GM21360 (cell line): ENCODE results near the gene PSMC3.

Experiments
- ATAC-seq: cut with Tn5 transposase; IDR thresholded peaks from one replicate; pipeline ENCODE4 v1.9.1; 2021; ENCODE audit warnings: mild to moderate bottlenecking, moderate library complexity; ENCODE audit not compliant: unreplicated experiment

The PSMC3 gene

DNA sequence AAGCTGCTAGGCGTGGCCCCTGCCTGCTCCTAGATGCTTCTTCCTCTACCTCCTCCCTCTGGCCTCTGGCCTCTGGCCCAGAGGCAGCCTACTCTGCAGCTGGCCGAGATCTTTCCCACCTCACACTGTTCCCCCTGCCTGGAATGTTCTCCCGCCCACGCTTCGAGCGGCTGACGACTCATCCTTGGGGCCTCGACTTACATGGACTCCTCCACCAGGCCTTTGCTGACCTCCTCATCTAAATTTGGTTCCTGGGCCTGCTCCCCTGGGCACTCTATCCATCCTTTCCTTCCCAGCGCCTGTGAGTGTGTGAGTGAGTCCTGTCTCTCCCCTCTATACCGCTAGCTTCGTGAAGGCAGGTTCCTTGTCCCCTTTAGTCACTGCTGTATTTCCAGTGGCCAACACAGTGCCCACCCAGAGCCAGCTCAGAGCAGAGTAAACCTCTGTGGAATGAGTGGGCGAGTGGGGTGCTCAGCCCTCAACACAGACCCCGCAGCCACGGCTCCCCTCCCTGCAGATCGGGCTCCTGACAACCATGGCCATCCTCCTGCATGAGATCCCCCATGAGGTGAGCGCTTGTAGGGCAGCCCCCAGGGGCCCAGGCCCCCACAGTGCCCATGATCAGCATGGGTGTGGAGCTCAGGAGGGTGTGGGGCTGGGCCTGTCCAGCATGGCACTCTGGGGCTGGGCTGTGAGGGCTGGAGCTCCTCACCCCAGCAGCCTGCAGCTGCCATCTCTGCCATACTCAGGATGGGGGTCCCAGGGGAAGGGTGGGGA lies 12.1 kb downstream of the PSMC3 start:
- no peak for ATAC-seq

DNA sequence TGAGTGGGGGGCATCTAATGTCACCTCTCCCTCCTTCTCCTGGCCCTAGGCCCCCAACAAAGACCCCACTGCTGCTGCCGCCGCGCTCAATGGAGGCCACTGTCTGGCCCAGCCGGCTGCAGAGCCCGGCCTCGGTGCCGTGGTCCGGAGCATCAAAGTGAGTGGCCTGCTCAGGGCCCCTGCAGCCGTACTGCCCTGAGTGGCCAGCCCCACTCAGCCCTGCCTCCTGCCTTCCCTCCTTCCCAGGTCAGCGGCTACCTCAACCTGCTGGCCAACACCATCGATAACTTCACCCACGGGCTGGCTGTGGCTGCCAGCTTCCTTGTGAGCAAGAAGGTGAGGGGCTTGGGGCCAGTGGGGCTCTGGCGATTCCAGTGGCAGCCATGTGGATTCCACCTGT lies 12.9 kb downstream of the PSMC3 start:
- ATAC-seq: no peak

DNA sequence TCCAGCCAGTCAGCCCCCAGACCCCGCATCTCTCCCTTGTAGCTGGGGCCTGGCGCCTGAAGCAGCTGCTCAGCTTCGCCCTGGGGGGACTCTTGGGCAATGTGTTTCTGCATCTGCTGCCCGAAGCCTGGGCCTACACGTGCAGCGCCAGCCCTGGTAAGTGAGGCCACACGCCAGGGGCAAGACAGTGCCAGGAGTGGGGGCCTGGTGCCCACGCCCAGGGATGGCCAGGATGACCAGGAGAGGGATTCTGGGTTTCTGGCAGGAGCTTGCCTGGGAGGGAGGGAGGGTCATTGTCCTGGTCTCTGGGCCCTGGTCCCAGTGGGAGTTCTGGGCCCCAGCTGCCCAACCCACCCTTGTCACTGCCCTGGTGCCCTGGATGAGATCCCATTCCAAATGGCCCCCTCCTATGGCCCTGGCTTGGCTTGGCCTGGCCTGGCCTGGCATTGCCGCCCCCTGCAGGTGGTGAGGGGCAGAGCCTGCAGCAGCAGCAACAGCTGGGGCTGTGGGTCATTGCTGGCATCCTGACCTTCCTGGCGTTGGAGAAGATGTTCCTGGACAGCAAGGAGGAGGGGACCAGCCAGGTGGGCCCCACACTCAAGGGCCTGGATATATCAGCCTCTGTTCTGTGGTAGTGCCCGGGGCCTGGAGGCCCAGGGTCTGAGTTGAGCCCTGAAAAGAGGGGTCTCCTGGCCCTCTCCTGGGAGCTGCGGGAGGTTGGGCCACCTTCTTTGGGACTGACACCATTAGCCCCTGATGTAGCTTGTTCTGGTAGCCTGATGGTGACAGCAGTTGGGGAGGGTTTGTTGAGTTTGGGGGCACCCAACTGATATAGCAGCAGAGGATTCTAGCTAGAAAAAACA lies 14.1 kb downstream of the PSMC3 start:
- ATAC-seq: no peak

DNA sequence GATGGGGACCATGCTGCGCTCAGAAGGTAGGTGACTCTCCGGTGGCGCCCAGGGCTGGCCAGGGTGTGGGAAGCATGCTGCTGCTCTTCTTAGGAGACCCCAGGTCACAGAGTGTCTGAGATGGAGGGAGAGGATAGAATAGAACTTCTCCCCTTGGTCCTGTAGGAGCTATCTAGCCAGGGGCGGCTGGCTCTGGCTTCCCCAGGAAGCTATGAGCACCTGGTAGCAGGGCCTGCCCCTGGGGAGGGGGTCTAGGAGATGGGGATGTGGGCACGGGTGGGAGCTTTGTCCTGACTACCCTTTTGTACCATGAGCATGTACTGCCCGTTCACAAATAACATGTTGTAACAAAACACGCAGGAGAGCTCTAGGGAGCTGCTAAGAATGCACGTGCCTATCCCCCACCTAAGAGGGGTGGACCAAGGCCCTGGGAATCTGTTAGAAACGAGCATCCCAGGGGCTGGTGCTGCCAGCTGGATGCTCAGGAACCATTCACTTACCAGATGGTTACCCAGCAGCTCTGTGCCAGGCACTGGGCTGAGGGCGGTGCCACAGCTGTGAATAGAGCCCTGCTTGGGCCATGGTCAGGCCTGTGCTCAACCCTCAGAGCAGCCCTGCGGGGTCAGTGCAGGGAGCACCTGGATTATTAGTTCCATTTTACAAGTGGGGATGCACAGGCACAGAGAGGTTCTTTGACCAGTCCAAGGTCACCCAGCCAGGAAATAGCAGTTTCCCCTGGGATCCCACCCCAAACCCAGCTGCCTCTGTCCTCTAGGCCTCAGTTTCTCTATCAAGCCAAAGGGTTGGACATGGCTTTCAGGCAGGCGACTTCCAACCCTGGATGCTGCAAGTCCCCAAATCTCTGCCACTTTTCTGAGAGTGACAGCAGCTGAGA lies 15.6 kb downstream of the PSMC3 start:
- ATAC-seq: no peak

DNA sequence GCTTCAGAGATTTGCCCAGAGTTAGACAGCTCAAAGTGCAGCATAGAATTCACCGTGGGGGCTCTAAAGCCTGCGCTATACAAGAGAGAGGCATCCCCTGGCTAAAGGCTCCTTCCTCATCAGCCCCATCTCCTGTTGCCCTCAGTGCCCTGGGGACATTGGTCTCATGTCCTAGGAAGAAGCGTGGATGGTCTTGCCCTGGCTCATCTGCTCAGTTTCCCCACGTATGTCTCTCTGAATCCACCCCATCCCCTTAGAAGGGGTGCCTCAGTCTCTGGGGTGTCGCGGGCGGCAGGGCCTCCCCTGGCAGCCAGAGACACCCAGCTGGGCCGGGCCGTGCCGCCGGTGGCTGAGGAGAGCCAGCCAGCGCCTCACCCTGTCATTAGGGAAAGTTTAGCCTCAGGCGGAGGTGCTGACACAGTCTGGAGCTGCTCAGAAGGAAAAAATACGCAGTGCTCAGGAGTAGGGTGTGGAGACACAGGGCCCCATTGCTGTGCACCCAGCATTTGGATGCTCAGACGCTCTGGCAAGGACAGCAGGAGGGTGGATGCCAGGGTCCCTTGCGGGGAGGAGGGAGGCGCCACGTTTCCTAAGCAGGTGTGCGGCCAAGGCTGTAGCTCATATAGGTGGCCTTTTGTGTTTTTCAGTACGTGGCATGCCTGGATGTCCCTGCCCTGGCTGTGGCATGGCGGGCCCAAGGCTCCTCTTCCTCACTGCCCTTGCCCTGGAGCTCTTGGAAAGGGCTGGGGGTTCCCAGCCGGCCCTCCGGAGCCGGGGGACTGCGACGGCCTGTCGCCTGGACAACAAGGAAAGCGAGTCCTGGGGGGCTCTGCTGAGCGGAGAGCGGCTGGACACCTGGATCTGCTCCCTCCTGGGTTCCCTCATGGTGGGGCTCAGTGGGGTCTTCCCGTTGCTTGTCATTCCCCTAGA lies 16.5 kb downstream of the PSMC3 start:
- no peak for ATAC-seq

DNA sequence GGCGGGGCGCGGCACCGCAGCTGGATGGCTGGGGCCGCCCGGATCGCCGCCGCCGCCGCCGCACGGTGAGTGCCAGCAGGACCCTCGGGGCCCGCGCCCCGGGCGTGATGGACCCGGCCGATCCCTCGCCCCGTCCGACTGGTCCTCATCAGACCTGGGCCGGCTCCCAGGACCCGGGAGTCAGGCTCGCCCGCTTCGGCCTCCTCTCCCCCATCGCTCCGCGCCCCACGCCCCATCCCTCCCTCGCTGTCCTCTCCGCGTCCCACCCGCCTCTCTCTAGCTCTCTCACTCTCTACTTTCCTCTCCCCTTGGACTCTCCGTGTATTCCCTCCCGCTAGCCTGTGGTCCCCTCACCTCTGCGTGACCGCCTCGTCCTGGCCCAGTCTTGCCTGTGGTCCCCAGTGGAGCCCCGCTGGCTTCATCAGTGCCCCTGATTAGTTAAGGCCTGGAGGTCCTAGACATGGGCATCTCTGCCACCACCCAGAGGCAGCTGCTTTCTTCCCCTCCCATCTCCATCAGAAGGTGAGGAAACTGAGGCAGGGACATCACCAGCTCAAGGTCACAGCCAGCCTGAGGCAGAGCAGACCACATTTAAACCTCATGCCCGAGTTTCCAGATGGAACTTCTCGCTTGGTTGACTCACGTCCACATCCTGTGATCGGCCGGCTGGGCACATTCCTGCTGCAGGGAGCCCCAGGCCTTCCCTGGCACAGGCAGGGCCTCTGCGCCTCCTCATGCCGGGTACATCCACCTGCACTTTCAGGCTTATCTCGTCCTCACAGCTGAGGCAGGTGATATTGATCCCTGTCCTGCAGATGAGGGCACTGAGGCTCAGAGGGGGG lies 17.4 kb downstream of the PSMC3 start:
- ATAC-seq: peak; percentile 13

DNA sequence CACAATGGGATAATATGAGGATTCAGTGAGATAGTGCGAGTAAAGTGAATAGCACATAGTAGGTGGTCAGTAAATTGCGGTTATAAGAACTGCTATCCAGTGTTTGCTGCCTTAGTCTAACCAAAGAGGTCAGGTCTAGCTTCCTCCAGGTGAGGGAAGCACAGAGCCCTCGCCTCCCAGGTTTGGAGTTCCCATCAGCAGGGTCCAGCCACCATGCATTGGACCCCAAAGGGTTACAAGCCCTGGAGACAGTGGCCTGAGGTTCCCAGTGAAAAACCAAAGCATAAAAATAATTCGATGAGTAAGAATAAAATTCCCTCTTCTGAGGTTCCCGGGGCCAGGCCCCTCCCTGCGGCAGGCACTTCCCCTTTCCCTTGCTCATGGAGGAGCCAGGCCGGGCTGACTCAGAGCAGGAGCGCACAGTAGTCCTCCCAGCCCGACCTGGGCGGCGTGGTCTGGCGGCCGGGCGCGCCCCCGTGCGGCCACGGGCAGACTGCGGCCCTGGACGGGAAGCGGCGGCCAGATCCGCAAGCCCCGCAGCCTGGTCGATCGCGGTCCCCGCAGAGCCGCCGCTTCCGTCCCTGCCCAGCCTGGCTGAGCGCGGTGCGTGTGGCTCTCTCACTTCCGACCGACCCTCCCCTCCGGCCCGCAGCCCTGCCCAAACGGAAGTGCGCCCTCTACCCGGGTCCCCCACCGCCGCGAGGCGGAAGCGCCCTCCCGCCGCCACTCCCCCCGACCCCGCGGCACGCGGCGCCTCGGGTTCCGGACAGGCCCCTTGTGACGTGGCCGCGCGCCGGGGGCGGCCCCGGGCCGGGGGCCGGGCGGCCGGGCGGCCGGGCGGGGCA lies 18.3 kb downstream of the PSMC3 start, which contains the start of gene SLC39A13:
TSS of gene SLC39A13 (plus strand) at position 845 of the 845 bp plus-strand sequence. CDS start 1,505 bp downstream, outside the sequence.
- ATAC-seq: peak; percentile 75

DNA sequence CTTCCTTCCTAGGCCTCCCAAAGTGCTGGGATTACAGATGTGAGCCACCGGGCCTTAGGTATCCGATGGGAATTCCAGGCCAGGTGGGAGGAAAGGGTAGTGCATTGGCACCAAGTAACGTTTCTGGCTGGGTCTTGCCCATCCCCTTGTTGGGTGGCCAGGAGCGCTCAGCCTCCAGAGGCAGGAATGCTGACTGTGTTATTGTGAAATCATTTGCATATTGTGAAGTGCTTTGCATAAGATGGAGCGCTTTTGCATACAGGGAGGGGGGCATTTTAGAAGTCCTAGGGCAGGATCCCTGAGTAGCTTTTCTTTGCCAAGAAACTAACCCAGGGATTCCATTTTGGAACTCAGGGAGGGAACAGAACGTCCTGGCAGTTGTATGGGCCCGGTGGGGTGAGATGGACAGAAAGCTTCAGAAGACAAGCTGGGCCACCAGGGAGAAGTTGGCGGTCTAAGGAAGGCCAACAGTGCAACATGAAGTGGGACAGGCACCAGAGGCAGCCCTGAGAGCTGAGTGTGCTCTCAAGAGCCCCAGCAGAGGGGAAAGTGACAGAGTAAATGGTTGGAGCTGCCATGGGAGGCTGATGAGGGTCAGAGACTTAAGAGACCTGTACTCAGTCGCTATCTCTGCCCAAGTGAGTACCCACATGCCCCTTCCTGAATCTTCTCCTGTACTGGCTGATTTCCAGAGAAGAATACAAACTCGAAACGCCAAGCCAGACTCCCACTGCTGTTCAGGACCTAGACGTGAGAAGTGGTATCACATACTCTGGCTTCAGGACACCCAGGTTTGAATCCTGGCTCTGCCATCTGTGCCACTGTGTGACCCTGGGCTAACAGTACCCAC lies 19.1 kb downstream of the PSMC3 start:
- no peak for ATAC-seq

DNA sequence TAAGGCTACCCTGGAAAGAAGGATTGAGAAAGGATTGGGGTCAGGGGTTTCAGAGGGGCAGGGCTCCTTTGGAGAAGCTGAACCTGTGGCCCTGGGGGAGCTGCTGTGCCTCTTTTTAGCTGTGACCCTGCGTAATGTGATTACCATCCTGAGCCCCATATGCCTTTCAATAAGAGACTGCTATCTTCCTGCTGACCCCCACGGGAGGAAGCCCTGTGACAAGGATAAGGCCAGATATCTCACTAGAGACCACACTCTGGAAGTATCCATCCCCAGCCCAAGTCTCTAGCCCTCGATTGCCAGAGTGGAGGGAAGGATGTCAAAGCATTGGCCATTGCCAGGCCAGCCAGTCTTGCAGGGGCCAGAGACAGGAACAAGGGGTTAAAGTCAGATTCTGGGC lies 22.7 kb downstream of the PSMC3 start:
- ATAC-seq: no peak

DNA sequence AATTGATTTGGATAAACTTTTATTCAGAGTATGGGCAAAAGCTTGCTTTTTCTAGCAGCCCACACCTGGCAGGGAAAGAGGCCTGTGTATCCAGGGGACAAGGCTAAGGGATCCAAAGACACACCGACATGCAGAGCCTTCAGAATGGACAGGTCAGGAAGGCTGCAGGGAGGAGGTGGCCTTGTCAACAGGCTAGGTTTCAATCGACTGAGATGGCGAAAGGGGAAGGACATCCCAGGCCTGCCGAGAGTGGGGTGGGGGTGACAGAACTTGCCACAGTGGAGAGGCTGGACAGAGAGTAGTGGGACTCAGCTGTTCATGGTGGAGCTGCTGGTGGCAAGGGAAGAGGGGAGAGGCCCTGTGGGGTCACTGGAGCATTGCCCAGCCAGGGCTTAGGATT lies 23.1 kb downstream of the PSMC3 start:
- ATAC-seq: no peak

DNA sequence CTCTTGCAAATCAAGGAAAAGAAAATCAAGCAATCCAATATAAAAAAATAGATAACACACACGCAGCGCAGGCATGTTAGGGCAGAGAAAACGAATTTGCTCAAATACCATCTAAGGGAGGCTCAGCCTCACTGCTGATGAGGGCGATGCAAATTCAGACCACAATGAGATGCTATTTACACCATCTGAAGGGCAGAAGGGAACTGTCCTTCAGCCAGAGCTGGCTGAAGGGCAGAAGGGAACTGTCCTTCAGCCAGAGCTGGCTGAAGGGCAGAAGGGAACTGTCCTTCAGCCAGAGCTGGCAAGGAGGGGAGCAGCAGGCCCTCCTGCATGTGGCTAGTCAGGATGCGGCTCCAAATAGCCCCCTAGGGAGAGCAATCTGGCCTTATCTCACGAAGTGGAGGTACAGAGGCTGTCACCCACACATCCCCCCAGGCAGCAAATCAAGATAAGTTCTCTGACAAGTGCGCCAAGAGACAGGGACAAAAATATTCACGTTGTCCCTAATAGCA lies 25.4 kb downstream of the PSMC3 start:
- ATAC-seq: peak; percentile 61

DNA sequence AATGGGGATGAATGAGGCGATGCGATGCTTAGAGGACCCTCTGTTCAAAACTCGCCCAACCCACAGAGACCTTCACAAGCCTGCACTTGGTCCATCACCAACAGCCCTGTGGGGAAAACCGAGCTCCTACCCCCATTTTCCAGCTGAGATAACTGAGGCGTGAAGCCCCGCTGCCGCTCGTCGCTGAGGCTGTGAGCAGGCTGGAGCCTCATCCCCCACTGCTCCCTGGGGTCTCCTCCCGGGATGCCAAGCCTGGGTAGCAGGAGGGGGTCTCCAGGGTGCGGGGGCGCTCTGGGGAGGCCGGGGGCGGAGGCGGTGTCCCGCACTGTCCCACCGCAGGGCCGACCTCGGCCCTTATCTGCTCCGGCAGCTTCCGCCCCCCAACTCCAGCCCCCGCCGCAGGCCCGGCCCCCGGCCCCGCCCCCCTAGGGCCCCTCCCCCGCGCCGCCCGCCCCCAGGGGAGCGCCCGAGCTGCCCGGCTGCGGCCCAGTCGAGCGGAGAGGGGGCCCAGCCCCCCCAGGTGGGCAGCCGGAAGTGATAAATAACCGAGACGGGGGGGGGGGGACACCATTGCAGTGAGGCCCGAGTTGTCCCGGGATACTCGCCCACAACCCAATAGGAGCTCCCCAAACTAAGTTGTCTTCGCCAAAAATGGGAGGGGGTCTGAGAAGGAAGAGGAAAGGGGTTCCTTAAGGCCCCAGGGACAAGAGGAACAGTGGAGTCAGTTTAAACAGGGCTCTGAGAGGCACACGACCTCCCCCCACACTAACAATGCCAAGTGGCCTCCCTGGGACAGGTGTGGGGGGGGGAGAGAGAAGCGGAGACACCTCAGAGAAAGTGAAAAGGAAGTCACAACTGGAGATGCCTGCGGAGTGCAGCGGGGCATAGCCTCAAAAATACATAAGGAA lies 26.1 kb downstream of the PSMC3 start:
- peak; percentile 41 for ATAC-seq

DNA sequence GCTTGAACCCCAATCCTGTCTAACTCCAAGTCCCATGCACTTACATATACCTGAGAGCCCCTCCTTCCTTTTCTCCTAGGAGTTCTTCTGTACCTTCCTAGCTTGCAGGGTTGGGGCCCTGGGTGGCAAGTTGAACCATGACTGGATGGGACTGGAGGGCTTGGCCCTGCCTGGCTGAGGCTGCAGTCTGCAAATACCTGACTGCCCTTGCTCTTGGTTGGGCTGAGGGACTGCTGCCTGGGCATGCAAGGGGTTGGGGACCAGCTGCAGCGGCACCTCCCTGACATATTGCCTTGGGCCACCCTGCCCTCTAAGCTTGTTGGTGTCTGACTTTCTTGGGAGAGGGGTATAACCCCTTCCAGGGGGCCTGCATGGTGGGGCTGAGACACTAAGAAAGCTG lies 27.7 kb downstream of the PSMC3 start:
- no peak for ATAC-seq

DNA sequence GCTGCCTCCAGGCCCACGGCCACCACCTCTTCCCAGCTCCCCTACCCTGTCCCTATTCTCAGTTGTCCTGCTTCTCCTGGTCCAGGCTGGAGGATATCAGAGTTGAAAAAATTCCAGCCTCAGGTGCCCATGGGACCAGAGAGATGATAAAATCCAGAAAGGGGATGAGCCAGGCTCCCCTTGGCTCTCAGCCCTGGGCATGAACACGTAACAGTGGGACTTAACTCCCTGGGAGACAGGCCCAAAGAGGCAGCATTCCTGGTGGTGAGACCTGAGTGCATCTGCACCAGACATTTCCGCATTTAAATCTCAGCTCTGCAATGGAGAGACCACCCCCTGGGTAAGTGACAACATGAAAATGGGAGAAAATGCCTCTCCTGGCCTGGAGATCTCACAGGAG lies 28.2 kb downstream of the PSMC3 start:
- no peak for ATAC-seq

DNA sequence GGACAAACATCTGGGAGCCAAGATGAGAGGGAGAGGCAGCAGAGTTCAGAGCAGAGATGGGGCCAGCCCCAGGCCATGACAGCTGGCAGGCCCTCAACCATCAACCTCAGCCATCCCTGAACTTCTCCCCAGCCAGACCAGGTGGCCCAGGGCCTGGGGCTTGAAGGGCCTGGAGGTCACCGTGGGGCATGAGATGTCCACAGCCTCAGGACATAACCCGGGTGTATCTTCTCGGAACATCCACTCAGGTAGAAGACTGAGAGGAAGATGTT lies 30.3 kb downstream of the PSMC3 start:
- no peak for ATAC-seq
